Panc1 (cell line): Measurements from ENCODE around the gene ZNF470. TPM values are rescaled to one million over a fixed set of nuclear protein-coding genes. Genes with fewer than 3 reads are reported as not detected.

Experiments
- ATAC-seq: fragments of 200-7000 bp; cut with Tn5 transposase; 2 replicates; pipeline ENCODE4 v1.9.1; 2020; ENCODE audit warnings: mild to moderate bottlenecking, moderate library complexity
- BruUV-seq: library from RNA; stranded (reverse); fragments of 400-500 nt; replicated peaks from 2 replicates; lab custom pipeline; 2021; lab: Mats Ljungman, UMichigan
- CTCF ChIA-PET: fragments of 300-600 bp; sonication (Branson Sonifier 250); formaldehyde crosslinking; loops from one replicate; lab custom pipeline; 2022; ENCODE audit warnings: antibody characterized with exemption; lab: Charles Lee
- POLR2A ChIA-PET: fragments of 300-600 bp; sonication (Branson Sonifier 250); formaldehyde crosslinking; loops from one replicate; lab custom pipeline; 2022; ENCODE audit warnings: antibody characterized with exemption; lab: Charles Lee
- DNase-seq: peaks from one replicate; pipeline ENCODE4 v3.0.0-alpha.2; 2010; ENCODE audit warnings: low read depth, low spot score
- H3K27ac ChIP-seq: 2 replicates; pipeline ENCODE4 v1.5.1; 2011; ENCODE audit warnings: mild to moderate bottlenecking, low read length, inconsistent platforms
- H3K27me3 ChIP-seq: fragments of 200-500 bp; sonication (Bioruptor generic); 2 replicates; pipeline ENCODE4 v1.6.0; 2014; ENCODE audit warnings: low read length, inconsistent platforms; ENCODE audit not compliant: control insufficient read depth, insufficient read depth
- H3K36me3 ChIP-seq: fragments of 200-500 bp; sonication (Bioruptor generic); 2 replicates; pipeline ENCODE4 v1.5.1; 2014; ENCODE audit warnings: inconsistent platforms, mild to moderate bottlenecking, low read length, moderate library complexity; ENCODE audit not compliant: control insufficient read depth, insufficient read depth
- H3K4me1 ChIP-seq: 2 replicates; pipeline ENCODE4 v1.5.1; 2011; ENCODE audit warnings: inconsistent platforms, mild to moderate bottlenecking, low read length, moderate library complexity; ENCODE audit not compliant: control insufficient read depth, insufficient read depth
- H3K4me3 ChIP-seq, 2 experiments: 2 replicates each; pipeline ENCODE4 v1.5.1; 2011 to 2012; ENCODE audit warnings: low read depth in 2 of 2, low read length in 2 of 2, mild to moderate bottlenecking in 2 of 2, inconsistent platforms in 1 of 2, moderate library complexity in 1 of 2
- H3K9me3 ChIP-seq: fragments of 200-500 bp; sonication (Bioruptor generic); 2 replicates; pipeline ENCODE4 v1.5.1; 2014; ENCODE audit warnings: low read depth, mild to moderate bottlenecking, inconsistent platforms, low read length, moderate library complexity; ENCODE audit not compliant: control insufficient read depth, insufficient read depth
- CTCF ChIP-seq: fragments of 450-650 bp; IDR thresholded peaks from 2 replicates; pipeline ENCODE4 v1.5.1; 2017; ENCODE audit warnings: mild to moderate bottlenecking
- POLR2AphosphoS5 ChIP-seq: IDR thresholded peaks from 2 replicates; pipeline ENCODE4 v1.6.1; 2012; ENCODE audit warnings: mild to moderate bottlenecking, low read depth, low read length, moderate library complexity
- REST ChIP-seq, 2 experiments: IDR thresholded peaks; 2 replicates each; pipeline ENCODE4 v1.6.1; 2011 to 2012; ENCODE audit warnings: low read depth in 2 of 2, control low read depth in 1 of 2, low read length in 1 of 2, mild to moderate bottlenecking in 1 of 2, moderate library complexity in 1 of 2; ENCODE audit not compliant: insufficient read depth in 1 of 2
- SIN3A ChIP-seq: IDR thresholded peaks from 2 replicates; pipeline ENCODE4 v1.6.1; 2012; ENCODE audit warnings: low read depth, mild to moderate bottlenecking, low read length, moderate library complexity, borderline replicate concordance; ENCODE audit not compliant: insufficient read depth
- TCF7L2 ChIP-seq: IDR thresholded peaks from 2 replicates; pipeline ENCODE4 v1.6.1; 2011; ENCODE audit warnings: mild to moderate bottlenecking, low read depth, low read length, inconsistent platforms
- in situ Hi-C: cut with HindIII; loops from 2 replicates; pipeline ENCODE4 v1.10.0; 2016; ENCODE audit warnings: low sequenced_read_pairs, low pct_unique_long_range_greater_than_20kb
- intact Hi-C: fragments of 100-400 bp; cut with micrococcal nuclease; formaldehyde crosslinking; loops from one replicate; pipeline ENCODE4 v1.10.0; 2022; ENCODE audit not compliant: unreplicated experiment
- total RNA-seq: library from RNA; stranded (reverse); gene quantifications from one replicate; pipeline ENCODE4 v1.2.1, GENCODE V29; 2021; ENCODE audit not compliant: unreplicated experiment

ZNF470 gene
- total RNA-seq, 1 experiment from 2014 or later: not detected

- ATAC-seq (no peak), DNase-seq (no peak)
- Histone ChIP-seq H3K27ac (no peak overlapping the region), H3K9me3 (peaks cover 52% of the 10 kb centered on the region), H3K4me1 (no peaks in the 10 kb centered on the region), H3K27me3 (no peaks in the 10 kb centered on the region), H3K36me3 (no peaks in the 10 kb centered on the region), H3K4me3 (no peak overlapping the region)
- no TSS peak for BruUV-seq
- ChIA-PET CTCF (no interaction called here), POLR2A (no interaction called here)
- no peak for TF ChIP-seq SIN3A
- no peak for TF ChIP-seq POLR2AphosphoS5
- no peak for TF ChIP-seq TCF7L2
- no peak for TF ChIP-seq REST (IDR thresholded peaks at IDR 0.05; ENCODE audit: insufficient read depth in 1 of 2, low read depth in 2 of 2, low read length in 1 of 2)
- TF ChIP-seq CTCF: no peak
- intact Hi-C loops: no loop called here
- in situ Hi-C loops: no loop called here
Measured at GRCh38 chr19:56611288-56611687, 44.0 kb downstream of the ZNF470 start.

- H3K27me3 ChIP-seq: no peaks in the 10 kb centered on the region
- peaks cover 40% of the 10 kb centered on the region; the same call in 1 of the 2 replicates for H3K9me3 ChIP-seq
- ATAC-seq: no peak
- TF ChIP-seq SIN3A: no peak
- DNase-seq: no peak
- H3K4me3 ChIP-seq: no peak overlapping the region
- no TSS peak for BruUV-seq
- in situ Hi-C loops: no loop called here
- ChIA-PET POLR2A (no interaction called here), CTCF (no interaction called here)
- H3K4me1 ChIP-seq: no peaks in the 10 kb centered on the region
- H3K36me3 ChIP-seq: no peaks in the 10 kb centered on the region
- intact Hi-C loops: no loop called here
- H3K27ac ChIP-seq: no peak overlapping the region
Measured at GRCh38 chr19:56612737-56613136, 45.5 kb downstream of the ZNF470 start.

GRCh38 chr19:56613639-56614038 is 46.4 kb downstream of the ZNF470 start:
- Histone ChIP-seq H3K36me3 (no peaks in the 10 kb centered on the region), H3K9me3 (peaks cover 32% of the 10 kb centered on the region; the same call in 1 of the 2 replicates), H3K4me1 (no peaks in the 10 kb centered on the region), H3K27me3 (no peaks in the 10 kb centered on the region), H3K27ac (no peak overlapping the region), H3K4me3 (no peak overlapping the region)
- no TSS peak for BruUV-seq
- TF ChIP-seq SIN3A (no peak), REST (IDR thresholded peaks at IDR 0.05; ENCODE audit: insufficient read depth in 1 of 2, low read depth in 2 of 2, low read length in 1 of 2) (no peak), POLR2AphosphoS5 (no peak), TCF7L2 (no peak), CTCF (no peak)
- DNase-seq (no peak), ATAC-seq (no peak)
- in situ Hi-C loops (no loop called here), intact Hi-C loops (no loop called here)
- POLR2A ChIA-PET: no interaction called here
- CTCF ChIA-PET: no interaction called here
